HepG2 (cell line): ENCODE measurements around the gene KIF25.

Source experiments
- ATM ChIP-seq: fragments of 450-650 bp; IDR thresholded peaks from 2 replicates; pipeline ENCODE4 v1.7.1; 2017; ENCODE audit warnings: mild to moderate bottlenecking, borderline replicate concordance
- CEBPZ ChIP-seq: IDR thresholded peaks from 2 replicates; pipeline ENCODE4 v1.6.1; 2012; ENCODE audit warnings: low read length, improper control_type of control experiment
- CREM ChIP-seq, 2 experiments: sonication (generic) in 1 of 2; formaldehyde crosslinking in 1 of 2; IDR thresholded peaks; 2 replicates each; pipeline versions ENCODE4 v1.4.0 to v1.6.1; 2016 to 2020; ENCODE audit warnings: antibody characterized with exemption in 1 of 2, mild to moderate bottlenecking in 1 of 2, missing genetic modification reagents in 1 of 2
- CTCF ChIP-seq: sonication (generic); formaldehyde crosslinking; IDR thresholded peaks from 2 replicates; pipeline ENCODE4 v1.5.0; 2020; ENCODE audit warnings: mild to moderate bottlenecking, missing genetic modification reagents, moderate library complexity
- GATAD1 ChIP-seq: IDR thresholded peaks from 2 replicates; pipeline ENCODE4 v1.6.1; 2016; ENCODE audit warnings: missing genetic modification reagents, missing compliant biosample characterization
- JUND ChIP-seq: sonication (generic); formaldehyde crosslinking; IDR thresholded peaks from 2 replicates; pipeline ENCODE4 v1.8.0; 2022; ENCODE audit warnings: mild to moderate bottlenecking, missing genetic modification reagents
- MAF1 ChIP-seq: sonication (generic); formaldehyde crosslinking; IDR thresholded peaks from 2 replicates; pipeline ENCODE4 v1.5.0; 2020; ENCODE audit warnings: missing genetic modification reagents, borderline replicate concordance
- MAX ChIP-seq: IDR thresholded peaks from 2 replicates; pipeline ENCODE4 v1.6.1; 2012; ENCODE audit warnings: inconsistent platforms
- MXD4 ChIP-seq: IDR thresholded peaks from 2 replicates; pipeline ENCODE4 v1.6.1; 2016; ENCODE audit warnings: mild to moderate bottlenecking, missing biosample characterization, missing genetic modification reagents
- PBX3 ChIP-seq: sonication (generic); formaldehyde crosslinking; IDR thresholded peaks from 2 replicates; pipeline ENCODE4 v1.8.1; 2023; ENCODE audit warnings: missing genetic modification reagents, inconsistent platforms, borderline replicate concordance
- PHF20 ChIP-seq: sonication (generic); formaldehyde crosslinking; IDR thresholded peaks from 2 replicates; pipeline ENCODE4 v1.5.0; 2020; ENCODE audit warnings: mild to moderate bottlenecking, missing genetic modification reagents
- ZBTB26 ChIP-seq: IDR thresholded peaks from 2 replicates; pipeline ENCODE4 v1.6.1; 2016; ENCODE audit warnings: missing compliant biosample characterization, missing genetic modification reagents, borderline replicate concordance
- ZFP36L2 ChIP-seq: sonication (generic); formaldehyde crosslinking; IDR thresholded peaks from 2 replicates; pipeline ENCODE4 v1.4.0; 2020; ENCODE audit warnings: missing genetic modification reagents
- ZNF30 ChIP-seq: sonication (generic); formaldehyde crosslinking; IDR thresholded peaks from 2 replicates; pipeline ENCODE4 v1.5.0; 2020; ENCODE audit warnings: mild to moderate bottlenecking, missing genetic modification reagents

GRCh38 chr6:167978607-167979006 lies 18.9 kb upstream of the KIF25 start:
- no peak for TF ChIP-seq CREM (IDR thresholded peaks at IDR 0.05)
- no peak for TF ChIP-seq CREM (CRISPR knock-in tag; IDR thresholded peaks at IDR 0.05)
- TF ChIP-seq ZNF30 (CRISPR knock-in tag): no peak
- TF ChIP-seq ZBTB26 (CRISPR knock-in tag): no peak
- no peak for TF ChIP-seq MAX
- no peak for TF ChIP-seq PHF20 (CRISPR knock-in tag)
- no peak for TF ChIP-seq PBX3
- TF ChIP-seq CEBPZ: no peak
- no peak for TF ChIP-seq CTCF (CRISPR knock-in tag)
- no peak for TF ChIP-seq ATM
- TF ChIP-seq MXD4: no peak
- TF ChIP-seq GATAD1 (CRISPR knock-in tag): no peak
- no peak for TF ChIP-seq JUND (CRISPR knock-in tag)
- no peak for TF ChIP-seq ZFP36L2 (CRISPR knock-in tag)
- no peak for TF ChIP-seq MAF1
